ENCODE data around the gene KIF11.

Gene KIF11

DNA sequence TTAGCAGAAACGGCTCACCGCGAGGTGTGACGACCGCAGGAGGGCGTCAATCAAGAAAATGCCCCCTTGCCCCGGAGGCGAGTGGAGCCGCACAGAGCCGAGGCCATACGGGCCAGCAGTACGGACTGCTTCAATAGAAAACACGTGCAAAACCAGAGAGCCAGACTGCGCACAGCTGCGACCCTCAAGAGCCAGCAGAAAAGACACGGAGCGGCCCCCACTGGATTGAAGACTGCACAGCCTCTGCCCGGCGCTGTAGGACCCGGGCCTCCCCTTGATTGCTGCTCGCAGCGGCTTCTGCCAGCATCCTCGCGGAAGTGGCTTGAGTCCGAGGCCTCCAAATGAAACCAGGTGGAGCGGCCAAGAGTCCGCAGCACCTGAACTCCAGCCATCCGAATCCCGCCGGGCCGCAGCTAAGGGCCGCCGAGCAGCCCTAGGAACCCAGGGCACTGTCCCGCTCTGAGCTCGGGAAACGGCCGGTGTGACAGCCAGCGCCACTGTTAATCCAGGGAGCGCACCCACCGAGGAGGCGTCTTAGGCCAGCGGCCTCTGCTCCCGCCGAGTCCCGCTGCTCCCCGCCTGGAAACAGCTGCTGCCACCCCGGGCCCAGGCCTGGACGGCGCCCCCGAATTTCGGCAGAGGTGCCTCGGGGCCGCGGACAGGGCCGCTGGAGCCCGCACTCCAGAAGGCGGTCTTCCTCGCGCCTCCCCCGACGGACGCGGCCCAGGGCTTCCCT is 96.2 kb downstream of the KIF11 start:
- DNase-seq = no peak

DNA sequence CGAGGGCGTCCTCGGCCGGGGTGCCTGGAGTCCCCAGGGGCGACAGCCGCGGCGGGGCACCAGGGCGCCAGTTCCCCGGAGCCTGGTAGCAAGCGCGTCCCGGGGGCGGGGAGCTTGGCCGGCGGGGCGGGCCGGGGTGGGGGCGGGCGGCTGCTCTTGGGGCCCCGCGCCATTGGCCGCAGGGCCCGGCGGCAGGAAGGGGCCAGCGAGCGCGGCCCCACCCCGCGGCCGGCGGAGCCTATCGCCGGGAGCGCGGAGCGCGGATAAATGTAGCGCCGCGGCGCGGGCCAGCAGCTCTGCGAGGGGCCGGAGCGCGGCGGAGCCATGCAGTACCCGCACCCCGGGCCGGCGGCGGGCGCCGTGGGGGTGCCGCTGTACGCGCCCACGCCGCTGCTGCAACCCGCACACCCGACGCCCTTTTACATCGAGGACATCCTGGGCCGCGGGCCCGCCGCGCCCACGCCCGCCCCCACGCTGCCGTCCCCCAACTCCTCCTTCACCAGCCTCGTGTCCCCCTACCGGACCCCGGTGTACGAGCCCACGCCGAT is 96.8 kb downstream of the KIF11 start, which contains the start of gene HHEX:
TSS of gene HHEX (plus strand) at position 293 of the 548 bp plus-strand sequence. CDS start at position 325, 32 bp downstream.
- DNase-seq = no peak

- peak; percentile 10 for DNase-seq
Observed at GRCh38 chr10:92690211-92690914, 97.4 kb downstream of the KIF11 start.

GRCh38 chr10:92690915-92691590 is 98.1 kb downstream of the KIF11 start:
- DNase-seq = no peak

- DNase-seq = no peak
Observed at GRCh38 chr10:92691591-92692079, 98.7 kb downstream of the KIF11 start.

DNA sequence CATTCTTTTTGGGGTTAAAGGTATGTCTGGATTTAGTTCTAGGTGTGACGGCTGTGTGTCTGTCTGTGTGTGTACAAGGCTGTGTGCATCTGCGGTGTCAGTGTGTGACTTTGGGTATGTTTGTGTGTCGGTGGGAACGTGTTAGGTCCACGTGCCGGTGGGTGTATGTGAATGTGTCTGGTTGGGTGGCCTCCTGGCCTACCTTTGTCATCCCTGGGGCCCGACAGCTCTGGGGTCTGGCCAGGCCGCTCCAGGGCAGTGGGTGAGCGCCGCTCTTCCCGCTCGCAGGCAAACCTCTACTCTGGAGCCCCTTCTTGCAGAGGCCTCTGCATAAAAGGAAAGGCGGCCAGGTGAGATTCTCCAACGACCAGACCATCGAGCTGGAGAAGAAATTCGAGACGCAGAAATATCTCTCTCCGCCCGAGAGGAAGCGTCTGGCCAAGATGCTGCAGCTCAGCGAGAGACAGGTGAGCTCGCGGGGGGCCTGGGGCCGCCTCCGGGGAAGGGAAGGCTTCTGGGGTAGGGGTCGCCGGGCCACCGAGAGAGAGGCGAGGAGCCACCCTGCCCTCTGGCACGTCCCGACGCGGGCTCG is 99.2 kb downstream of the KIF11 start:
- no peak for DNase-seq

GRCh38 chr10:92692697-92693533 is 100.0 kb downstream of the KIF11 start:
- DNase-seq = peak; percentile 49

DNA sequence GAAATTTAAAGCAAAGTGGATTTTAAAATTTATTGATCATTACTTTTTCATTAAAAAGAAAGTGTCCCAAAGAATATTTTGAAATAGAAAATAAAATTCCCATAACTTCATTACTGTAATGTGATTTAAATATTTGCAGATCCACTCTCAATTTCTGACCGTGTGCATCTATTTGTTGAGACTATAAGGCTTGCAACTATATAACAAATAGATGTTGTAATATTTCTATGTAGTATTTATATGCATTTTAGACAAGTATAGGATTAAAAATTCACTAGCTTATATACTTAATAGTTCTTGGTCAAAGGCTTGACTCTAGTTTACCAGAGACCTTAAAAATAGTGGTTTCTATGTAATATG is 100.6 kb downstream of the KIF11 start:
- no peak for DNase-seq

DNA sequence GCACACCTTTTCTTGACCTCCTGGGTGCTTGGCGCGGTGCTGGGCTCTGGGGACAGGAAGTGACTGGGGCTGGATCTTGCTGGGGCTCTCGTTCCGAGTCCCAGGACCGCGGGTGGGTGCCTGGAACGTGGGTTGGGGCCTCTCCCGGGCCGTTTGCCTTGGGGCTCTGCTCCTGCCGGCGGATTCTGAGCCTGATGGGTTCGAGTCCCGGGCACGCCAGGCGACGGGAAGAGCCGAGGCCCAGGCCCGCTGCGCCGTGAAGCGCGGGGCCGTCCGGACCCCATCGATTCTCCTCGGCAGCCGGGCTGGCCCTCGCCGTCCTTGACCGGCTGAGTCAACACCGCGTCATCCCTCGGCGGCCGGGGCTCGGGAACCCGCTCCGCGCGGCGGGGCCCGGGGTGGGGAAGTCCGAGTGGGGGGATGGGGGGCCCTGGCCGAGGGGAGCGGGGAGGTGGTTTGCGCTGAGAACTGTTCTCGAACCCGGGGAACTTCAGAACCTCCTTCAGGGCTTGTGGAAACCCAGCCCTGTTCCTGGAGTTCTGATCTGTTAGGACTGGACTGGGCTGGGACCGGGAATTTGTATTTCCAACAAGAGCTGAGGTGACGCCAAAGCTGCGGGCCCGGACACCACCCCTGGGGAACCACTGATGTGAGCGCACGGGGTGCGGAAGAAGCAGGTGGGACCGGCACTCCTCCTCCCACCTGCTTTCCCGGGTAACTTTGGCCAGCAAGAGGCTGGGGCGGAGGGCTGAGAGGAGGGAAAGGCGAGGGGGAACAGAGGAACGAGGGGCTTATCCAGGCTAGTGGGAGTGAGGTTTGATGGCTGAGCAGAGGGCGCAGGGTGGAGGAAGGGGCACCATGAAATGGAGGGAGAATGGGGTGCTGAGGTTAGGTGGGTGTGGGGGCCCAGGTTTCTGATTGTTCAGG is 103.0 kb downstream of the KIF11 start:
- DNase-seq = no peak

- DNase-seq = no peak
Observed at GRCh38 chr10:92696606-92697383, 103.9 kb downstream of the KIF11 start.

DNA sequence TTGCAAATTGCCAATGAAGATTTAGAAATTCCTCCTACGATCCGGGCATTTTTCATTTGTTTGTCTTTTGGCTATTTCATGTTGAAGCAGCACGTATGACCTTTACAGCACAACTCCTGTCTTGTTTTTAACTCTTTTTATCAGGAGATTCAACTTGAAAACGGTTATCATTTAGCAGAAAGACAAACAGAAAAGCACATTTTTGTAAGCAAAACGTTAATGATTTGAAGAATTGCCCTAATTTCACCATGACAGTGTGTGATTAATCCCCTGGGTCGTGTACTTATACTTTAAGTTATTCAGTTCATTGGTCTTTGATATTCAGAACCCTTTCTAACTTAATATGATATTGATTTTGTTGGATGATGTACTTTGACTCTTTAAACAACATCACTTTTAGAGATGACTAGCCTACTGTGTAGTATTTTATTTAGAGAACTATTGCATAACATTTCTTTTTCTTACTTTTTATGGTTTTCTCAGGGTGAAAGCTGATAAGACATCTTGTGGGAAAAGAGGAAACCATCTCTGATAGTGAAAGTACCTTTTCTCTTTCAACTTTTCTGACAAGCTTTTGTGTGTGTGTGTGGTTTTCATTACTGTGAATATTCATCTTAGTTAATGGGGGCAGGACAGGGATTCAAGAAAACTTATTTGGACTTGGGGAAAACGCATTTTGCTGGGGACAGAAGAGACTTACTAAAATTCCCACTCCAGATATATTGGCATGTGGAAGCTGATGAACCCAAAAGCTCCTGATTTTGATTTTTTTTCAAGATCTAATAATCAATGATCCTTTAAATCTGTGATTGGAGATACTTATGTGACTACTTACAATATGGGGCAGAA is 105.0 kb downstream of the KIF11 start:
- DNase-seq = no peak

GRCh38 chr10:92699193-92699517 is 106.2 kb downstream of the KIF11 start:
- no peak for DNase-seq

- DNase-seq = no peak
Observed at GRCh38 chr10:92699518-92700381, 106.8 kb downstream of the KIF11 start.

DNA sequence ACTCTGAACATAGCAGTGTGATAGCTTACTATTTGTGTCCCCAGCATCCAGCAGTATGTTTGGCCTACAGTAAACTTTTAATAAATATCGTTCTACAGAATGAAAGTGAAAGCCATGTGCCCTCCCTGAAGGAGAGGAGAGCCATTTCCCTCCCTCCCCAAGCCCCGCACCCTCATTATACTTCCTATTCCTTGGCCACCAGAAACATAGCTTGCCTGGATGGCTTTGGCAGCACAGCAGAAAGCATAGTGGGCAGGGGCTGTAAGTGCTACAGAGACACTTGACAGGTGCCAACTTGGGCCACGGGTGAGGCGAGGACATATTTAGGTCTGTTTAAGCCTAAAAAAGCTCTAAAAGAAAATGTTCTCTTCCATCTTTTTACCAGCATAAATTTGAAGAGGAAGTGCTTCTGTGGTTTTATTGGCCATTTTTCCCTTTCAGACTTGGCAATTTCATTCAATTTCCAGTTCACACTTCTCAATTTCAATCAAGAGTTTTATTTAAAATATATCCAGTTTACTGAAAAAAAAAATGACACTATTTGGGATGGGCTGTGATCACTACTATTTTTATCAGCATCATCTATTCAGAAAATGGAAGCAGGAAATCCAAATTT is 109.5 kb downstream of the KIF11 start:
- DNase-seq = no peak

All from NCI-H1105 treated with DMSO at 0.1 percent for 48 hours (cell line).